Vagina (tissue), 2 donors: ENCODE measurements around the gene TDRD9.

Source experiments
- CTCF ChIP-seq, 3 experiments: fragments of 450-650 bp in 2 of 3; fragments of 200-600 bp in 1 of 3; sonication (generic) in 1 of 3; IDR thresholded peaks; one replicate each; pipeline ENCODE4 v1.5.1; 2017 to 2019; ENCODE audit warnings: antibody characterized with exemption in 3 of 3, mild to moderate bottlenecking in 2 of 3, moderate library complexity in 2 of 3
- POLR2AphosphoS5 ChIP-seq, 2 donors: sonication (generic); formaldehyde crosslinking; IDR thresholded peaks; one replicate each; pipeline ENCODE4 v1.9.0; 2017; ENCODE audit warnings: antibody characterized with exemption in 2 of 2, mild to moderate bottlenecking in 2 of 2, low read depth in 1 of 2; ENCODE audit not compliant: insufficient read depth in 1 of 2

- TF ChIP-seq POLR2AphosphoS5 (IDR thresholded peaks at IDR 0.05; ENCODE audit: insufficient read depth in 1 of 2, low read depth in 1 of 2) (no peak), CTCF (IDR thresholded peaks at IDR 0.05) (no peak)
Measured at GRCh38 chr14:104091061-104091926, 163.0 kb downstream of the TDRD9 start.
